ENCODE results near the gene HTR7. TPM values are rescaled to one million over a fixed set of nuclear protein-coding genes. Genes with fewer than 3 reads are reported as not detected.
A peak's percentile ranks its signal among the peaks of the same experiment; 100 is the strongest.

The HTR7 gene
- total RNA-seq, 2 donors from 2014 or later, result 5.4 to 9.9 TPM

DNA sequence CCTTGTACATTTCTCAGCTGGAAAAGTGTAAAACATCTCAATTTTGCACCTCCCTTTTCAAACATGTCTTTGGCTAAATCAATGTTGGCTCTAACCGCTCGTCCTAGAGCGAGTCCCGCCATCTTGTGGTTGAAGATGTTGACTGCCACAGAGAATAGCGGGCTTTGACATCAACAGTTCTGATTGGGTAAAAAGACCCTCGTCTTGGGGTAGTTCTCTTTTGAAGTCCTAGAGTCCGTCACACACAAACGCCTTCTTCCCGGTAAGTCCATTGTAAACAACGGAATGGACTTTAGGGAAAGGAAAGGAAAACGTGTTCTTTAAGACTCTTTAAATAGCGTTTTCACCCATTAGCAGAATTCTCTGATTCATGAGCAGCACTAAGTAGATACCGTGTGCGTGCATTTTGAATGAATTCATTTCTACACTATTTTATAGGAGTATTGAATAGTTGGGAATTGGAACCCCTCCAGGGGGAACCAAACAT, 13.5 kb upstream of the HTR7 start:
- Histone ChIP-seq H3K4me1 (ENCODE audit: control insufficient read depth in 1 of 2, low read depth in 2 of 2) (peaks cover 8 to 12% of the 10 kb centered on the region in 2 donors), H3K36me3 (peaks cover 3% of the 10 kb centered on the region), H3K27ac (peak overlapping the region; percentile 15 to 33), H3K27me3 (replicated peaks; ENCODE audit: insufficient read depth) (no peaks in the 10 kb centered on the region), H3K4me3 (peak overlapping the region; percentile 82), H3K9me3 (no peaks in the 10 kb centered on the region)
- ATAC-seq (ENCODE audit: insufficient number of reproducible peaks, low FRiP score, low read depth) (peak; percentile 71), DNase-seq (ENCODE audit: low spot score) (no peak)
- TF ChIP-seq, protein P1, sequence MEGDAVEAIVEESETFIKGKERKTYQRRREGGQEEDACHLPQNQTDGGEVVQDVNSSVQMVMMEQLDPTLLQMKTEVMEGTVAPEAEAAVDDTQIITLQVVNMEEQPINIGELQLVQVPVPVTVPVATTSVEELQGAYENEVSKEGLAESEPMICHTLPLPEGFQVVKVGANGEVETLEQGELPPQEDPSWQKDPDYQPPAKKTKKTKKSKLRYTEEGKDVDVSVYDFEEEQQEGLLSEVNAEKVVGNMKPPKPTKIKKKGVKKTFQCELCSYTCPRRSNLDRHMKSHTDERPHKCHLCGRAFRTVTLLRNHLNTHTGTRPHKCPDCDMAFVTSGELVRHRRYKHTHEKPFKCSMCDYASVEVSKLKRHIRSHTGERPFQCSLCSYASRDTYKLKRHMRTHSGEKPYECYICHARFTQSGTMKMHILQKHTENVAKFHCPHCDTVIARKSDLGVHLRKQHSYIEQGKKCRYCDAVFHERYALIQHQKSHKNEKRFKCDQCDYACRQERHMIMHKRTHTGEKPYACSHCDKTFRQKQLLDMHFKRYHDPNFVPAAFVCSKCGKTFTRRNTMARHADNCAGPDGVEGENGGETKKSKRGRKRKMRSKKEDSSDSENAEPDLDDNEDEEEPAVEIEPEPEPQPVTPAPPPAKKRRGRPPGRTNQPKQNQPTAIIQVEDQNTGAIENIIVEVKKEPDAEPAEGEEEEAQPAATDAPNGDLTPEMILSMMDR (IDR thresholded peaks at IDR 0.05), result peak; percentile 36

DNA sequence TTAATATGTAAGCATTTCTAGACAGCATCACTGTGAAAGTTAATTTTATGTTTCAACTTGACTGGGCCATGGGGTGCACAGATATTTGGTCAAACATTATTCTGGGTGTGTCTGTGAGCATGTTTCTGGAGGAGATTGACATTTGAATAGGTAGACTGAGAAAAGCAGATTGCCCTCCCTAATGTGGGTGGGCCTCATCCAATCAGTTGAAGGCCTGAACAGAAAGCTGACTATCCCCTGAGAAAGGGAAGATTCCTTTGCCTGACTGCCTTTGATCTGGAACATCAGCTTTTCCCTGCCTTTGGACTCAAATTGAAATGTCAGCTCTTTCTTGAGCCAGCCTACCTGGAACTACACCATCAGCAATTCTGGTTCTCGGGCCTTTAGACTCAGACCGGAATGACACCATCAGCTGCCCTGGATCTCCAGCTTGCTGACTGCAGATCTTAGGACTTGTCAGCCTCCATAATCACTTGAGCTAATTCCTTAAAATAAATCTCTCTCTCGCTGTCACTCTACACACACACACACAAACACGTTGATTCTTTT, 8.3 kb upstream of the HTR7 start:
- ATAC-seq (ENCODE audit: insufficient number of reproducible peaks, low FRiP score, low read depth), result no peak
- Histone ChIP-seq H3K27me3 (replicated peaks; ENCODE audit: insufficient read depth) (no peaks in the 10 kb centered on the region), H3K4me3 (no peak overlapping the region), H3K27ac (no peak overlapping the region), H3K9me3 (no peaks in the 10 kb centered on the region), H3K4me1 (ENCODE audit: control insufficient read depth in 1 of 2, low read depth in 2 of 2) (no peaks in the 10 kb centered on the region), H3K36me3 (no peaks in the 10 kb centered on the region)
- no peak for DNase-seq (ENCODE audit: low spot score)
- TF ChIP-seq, protein P1 (IDR thresholded peaks at IDR 0.05), result no peak

DNA sequence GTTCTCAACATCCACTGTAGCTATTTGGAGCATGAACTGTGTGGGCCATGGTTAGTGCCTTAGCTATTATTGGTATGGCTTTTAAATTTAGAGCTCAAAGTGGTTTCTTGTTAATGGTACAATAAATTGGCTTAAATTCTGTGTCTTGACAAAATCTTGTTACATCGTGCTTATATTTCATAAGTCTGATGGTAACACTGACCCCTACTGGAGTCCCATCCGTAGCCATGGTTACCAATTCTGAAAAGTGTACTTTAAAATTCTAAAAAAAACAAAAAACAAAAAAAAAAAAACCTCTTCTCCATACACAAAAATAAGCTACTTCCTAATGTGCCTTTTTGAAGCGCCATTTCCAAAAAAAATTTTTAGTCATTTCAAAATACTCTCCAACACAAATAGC, 7.6 kb upstream of the HTR7 start:
- TF ChIP-seq, protein P1 (IDR thresholded peaks at IDR 0.05), result no peak
- Histone ChIP-seq H3K4me1 (ENCODE audit: control insufficient read depth in 1 of 2, low read depth in 2 of 2) (no peaks in the 10 kb centered on the region), H3K9me3 (no peaks in the 10 kb centered on the region), H3K27ac (no peak overlapping the region), H3K36me3 (no peaks in the 10 kb centered on the region), H3K27me3 (replicated peaks; ENCODE audit: insufficient read depth) (no peaks in the 10 kb centered on the region), H3K4me3 (no peak overlapping the region)
- ATAC-seq (ENCODE audit: insufficient number of reproducible peaks, low FRiP score, low read depth) (no peak), DNase-seq (ENCODE audit: low spot score) (no peak)

DNA sequence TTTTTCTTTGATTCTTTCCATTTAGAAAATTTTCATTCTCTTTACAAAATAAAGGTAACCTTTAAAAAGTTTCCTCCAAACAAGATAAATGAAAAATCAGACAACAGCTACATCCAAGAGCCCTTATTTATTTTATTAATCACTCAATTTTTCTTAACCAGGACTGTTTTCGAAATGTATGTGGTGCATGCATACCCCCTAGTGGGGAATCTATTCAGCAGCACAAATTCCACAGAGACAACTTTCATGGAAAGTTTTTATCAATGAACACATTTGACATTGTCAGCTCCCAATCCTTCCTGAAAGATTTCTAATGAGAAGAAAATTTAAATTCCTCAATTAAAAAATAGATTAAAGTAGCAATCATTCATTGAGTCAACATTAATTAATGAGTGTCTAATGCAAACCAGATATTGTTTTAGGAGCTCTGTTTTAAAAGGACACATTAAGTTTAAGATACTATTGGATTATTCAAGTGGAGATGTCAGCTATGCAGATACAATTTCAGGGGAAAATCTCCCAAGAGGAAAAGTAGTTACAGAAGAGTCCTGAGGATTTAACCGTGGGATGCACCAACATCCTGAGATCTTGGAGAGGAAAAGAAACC, 5.2 kb upstream of the HTR7 start:
- DNase-seq (ENCODE audit: low spot score) (no peak), ATAC-seq (ENCODE audit: insufficient number of reproducible peaks, low FRiP score, low read depth) (no peak)
- H3K36me3 ChIP-seq, result no peaks in the 10 kb centered on the region
- no peak overlapping the region for H3K27ac ChIP-seq
- H3K9me3 ChIP-seq, result no peaks in the 10 kb centered on the region
- no peaks in the 10 kb centered on the region for H3K27me3 ChIP-seq (replicated peaks; ENCODE audit: insufficient read depth)
- H3K4me3 ChIP-seq, result no peak overlapping the region
- TF ChIP-seq, protein P1 (IDR thresholded peaks at IDR 0.05), result peak; percentile 68
- no peaks in the 10 kb centered on the region for H3K4me1 ChIP-seq (ENCODE audit: control insufficient read depth in 1 of 2, low read depth in 2 of 2)

DNA sequence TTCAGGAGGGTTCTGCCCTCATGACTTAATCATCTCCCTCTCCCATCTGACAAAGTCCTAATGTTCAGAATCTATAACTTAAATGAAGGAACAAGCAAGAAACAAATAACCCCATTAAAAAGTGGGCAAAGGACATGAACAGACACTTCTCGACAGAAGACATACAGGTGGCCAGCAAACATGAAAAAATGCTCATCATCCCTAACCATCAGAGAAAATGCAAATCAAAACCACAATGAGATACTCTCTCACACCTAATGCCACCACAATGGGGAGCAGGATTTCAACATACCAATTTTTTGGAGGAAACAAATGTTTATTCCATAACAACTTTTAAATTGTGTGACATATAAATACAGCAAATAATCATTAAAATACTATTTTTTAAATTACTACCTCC, 3.0 kb upstream of the HTR7 start:
- ATAC-seq (ENCODE audit: insufficient number of reproducible peaks, low FRiP score, low read depth) (no peak), DNase-seq (ENCODE audit: low spot score) (no peak)
- no peak overlapping the region for H3K4me3 ChIP-seq
- peaks cover 0 to 5% of the 10 kb centered on the region in 2 donors for H3K4me1 ChIP-seq (ENCODE audit: control insufficient read depth in 1 of 2, low read depth in 2 of 2)
- no peaks in the 10 kb centered on the region for H3K9me3 ChIP-seq
- no peak overlapping the region for H3K27ac ChIP-seq
- H3K27me3 ChIP-seq (replicated peaks; ENCODE audit: insufficient read depth), result no peaks in the 10 kb centered on the region
- TF ChIP-seq, protein P1 (IDR thresholded peaks at IDR 0.05), result no peak
- no peaks in the 10 kb centered on the region for H3K36me3 ChIP-seq
